ENCODE data around the gene SCN3B.

DNA sequence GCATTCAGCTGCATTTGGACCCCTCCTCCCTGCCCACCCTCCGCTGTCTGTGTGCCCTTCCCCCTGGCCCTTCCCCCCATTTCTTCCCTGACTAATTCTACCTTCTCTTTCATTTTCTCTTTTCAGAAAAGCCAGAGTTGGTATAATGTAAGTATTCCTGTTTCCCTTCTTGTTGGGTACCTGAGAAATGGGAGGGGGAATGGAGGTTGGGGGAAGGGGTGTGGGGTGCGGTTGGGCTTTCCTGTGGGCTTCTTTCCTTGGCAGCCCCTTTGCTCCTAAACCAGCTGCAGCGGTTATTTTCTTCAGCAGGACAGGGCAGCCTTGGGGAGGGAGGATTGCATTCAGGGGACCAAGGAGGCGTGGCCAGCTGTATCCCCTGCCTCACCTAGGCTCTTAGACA is 70.2 kb downstream of the SCN3B start:
- TF ChIP-seq, protein P1, sequence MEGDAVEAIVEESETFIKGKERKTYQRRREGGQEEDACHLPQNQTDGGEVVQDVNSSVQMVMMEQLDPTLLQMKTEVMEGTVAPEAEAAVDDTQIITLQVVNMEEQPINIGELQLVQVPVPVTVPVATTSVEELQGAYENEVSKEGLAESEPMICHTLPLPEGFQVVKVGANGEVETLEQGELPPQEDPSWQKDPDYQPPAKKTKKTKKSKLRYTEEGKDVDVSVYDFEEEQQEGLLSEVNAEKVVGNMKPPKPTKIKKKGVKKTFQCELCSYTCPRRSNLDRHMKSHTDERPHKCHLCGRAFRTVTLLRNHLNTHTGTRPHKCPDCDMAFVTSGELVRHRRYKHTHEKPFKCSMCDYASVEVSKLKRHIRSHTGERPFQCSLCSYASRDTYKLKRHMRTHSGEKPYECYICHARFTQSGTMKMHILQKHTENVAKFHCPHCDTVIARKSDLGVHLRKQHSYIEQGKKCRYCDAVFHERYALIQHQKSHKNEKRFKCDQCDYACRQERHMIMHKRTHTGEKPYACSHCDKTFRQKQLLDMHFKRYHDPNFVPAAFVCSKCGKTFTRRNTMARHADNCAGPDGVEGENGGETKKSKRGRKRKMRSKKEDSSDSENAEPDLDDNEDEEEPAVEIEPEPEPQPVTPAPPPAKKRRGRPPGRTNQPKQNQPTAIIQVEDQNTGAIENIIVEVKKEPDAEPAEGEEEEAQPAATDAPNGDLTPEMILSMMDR (conservative IDR thresholded peaks at IDR 0.05; ENCODE audit: low read length) = no peak
- TF ChIP-seq EZH2phosphoT487 (IDR thresholded peaks at IDR 0.05; ENCODE audit: borderline replicate concordance, low read depth, low read length) = no peak

All from OCI-LY7 (cell line).